Measurements from ENCODE around the gene SLC25A21. TPM values are rescaled to one million over a fixed set of nuclear protein-coding genes. Genes with fewer than 3 reads are reported as not detected.

SLC25A21 gene
- total RNA-seq, 2 donors from 2014 or later = 1.2 TPM; not detected in 1

DNA sequence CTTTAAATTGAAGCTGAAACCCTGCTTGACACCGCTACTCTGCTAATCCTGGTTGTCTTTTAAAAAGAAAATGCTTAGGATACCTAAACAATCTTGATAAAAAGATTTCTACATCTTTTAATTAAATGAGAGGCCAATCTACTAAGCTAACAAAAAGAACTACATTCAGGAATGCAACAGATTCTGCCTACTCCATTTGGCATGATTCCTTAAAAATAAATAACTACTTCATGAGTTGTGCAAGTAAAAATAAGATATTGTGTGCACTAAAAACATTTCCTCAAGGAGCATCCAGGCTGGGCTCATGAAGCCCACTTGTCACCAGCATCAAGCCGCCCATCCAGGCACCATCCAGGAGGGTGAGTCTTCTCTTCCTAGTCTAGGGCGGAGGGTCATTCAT, 313.3 kb downstream of the SLC25A21 start:
- H3K27ac ChIP-seq = no peak overlapping the region
- no peaks in the 10 kb centered on the region for H3K9me3 ChIP-seq
- no peaks in the 10 kb centered on the region for H3K27me3 ChIP-seq (replicated peaks; ENCODE audit: insufficient read depth)
- DNase-seq (ENCODE audit: low spot score) = no peak
- no peaks in the 10 kb centered on the region for H3K36me3 ChIP-seq
- ATAC-seq (ENCODE audit: insufficient number of reproducible peaks, low FRiP score, low read depth) = no peak
- no peak for TF ChIP-seq CTCF (IDR thresholded peaks at IDR 0.05)
- no peak overlapping the region for H3K4me3 ChIP-seq
- H3K4me1 ChIP-seq (ENCODE audit: control insufficient read depth in 1 of 2, low read depth in 2 of 2) = no peaks in the 10 kb centered on the region

DNA sequence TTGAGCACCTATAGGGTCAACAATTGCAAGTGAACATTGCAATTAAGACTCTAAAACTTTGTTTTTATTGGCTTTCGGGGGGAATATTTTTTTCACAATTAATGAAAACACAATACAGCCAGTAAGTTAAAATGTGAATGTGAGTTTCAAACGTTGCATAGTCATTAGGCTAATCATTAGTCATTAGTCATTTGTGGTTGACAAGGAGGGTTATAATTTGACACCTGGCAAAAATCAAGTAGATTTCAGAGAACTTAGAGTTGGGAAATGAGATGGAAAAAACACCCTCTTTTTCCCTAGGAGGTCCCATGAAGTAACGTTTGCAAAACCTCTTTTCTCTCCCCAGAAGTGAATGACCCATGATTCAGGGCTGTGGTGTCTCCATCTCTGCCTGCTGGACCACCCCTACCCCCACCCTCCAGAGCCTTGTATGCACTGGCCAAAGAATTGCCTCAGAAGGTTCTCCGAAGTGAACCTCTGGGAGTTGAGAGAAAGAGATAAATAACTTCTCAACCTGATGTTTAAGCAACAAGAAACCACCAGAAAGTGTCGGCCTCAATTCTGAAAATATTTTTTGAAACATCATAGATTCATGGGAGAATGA, 314.5 kb downstream of the SLC25A21 start:
- H3K27me3 ChIP-seq (replicated peaks; ENCODE audit: insufficient read depth) = no peaks in the 10 kb centered on the region
- ATAC-seq (ENCODE audit: insufficient number of reproducible peaks, low FRiP score, low read depth) = no peak
- no peak for DNase-seq (ENCODE audit: low spot score)
- no peaks in the 10 kb centered on the region for H3K9me3 ChIP-seq
- no peak for TF ChIP-seq CTCF (IDR thresholded peaks at IDR 0.05)
- no peaks in the 10 kb centered on the region for H3K4me1 ChIP-seq (ENCODE audit: control insufficient read depth in 1 of 2, low read depth in 2 of 2)
- H3K27ac ChIP-seq = no peak overlapping the region
- no peak overlapping the region for H3K4me3 ChIP-seq
- H3K36me3 ChIP-seq = no peaks in the 10 kb centered on the region

DNA sequence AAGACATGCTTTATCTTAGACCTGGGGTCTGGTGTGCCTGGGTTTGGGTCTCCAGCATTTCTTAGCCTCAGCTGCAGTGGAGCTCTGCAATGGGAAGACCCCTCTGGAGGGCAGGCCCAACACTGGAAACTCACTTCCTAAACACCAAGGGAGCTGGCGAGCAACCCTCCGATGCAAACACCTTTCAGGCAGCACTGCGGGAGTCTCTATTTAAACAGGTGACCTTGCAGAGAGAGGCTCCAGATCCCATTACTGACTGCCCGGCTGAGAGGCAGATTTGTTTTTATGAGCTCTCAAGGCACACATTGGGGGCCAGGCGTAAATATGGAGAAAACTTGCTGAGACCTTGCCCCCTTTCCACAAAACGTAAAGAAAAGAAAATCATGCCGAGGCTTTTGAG, 315.3 kb downstream of the SLC25A21 start:
- ATAC-seq (ENCODE audit: insufficient number of reproducible peaks, low FRiP score, low read depth) (no peak), DNase-seq (ENCODE audit: low spot score) (no peak)
- H3K9me3 ChIP-seq = no peaks in the 10 kb centered on the region
- H3K27me3 ChIP-seq (replicated peaks; ENCODE audit: insufficient read depth) = no peaks in the 10 kb centered on the region
- H3K36me3 ChIP-seq = no peaks in the 10 kb centered on the region
- H3K4me3 ChIP-seq = no peak overlapping the region
- no peak for TF ChIP-seq CTCF (IDR thresholded peaks at IDR 0.05)
- no peaks in the 10 kb centered on the region for H3K4me1 ChIP-seq (ENCODE audit: control insufficient read depth in 1 of 2, low read depth in 2 of 2)
- no peak overlapping the region for H3K27ac ChIP-seq

DNA sequence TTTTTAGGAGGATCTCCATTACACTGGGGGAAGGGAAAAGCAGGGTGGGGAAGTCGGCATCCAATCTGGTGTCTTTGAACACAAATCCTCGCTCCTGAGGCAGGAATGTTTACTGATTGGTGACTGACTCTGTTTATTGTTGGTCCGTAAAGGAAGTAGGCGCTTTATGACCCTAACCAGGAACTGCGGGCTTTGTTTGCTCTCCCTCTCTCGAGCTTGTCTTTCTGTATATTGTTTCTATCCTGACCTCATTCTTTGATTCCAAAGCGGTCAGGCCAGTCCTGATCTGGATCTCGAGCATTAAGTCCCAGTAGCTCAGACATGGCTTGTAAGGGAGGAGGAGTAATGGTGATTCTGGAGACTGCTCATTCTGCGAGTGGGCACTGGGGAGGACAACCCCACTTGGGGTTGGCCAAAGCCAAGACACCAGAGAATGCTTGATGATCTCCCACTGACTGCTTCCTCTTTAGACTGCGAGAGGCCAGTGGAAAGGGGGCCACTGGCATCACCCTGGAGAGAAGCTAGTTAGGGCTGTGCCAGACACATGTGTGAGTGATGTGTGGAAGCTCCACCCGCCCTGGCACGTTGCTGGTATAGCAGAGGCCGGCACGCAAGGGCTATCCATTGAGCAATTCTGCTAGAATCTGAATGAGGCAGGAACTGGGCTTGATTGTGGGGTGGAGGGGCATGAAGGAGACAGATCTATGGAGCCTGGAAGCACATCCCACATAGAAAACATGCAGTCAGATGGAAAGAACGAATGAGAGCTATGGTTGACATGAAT, 316.1 kb downstream of the SLC25A21 start:
- Histone ChIP-seq H3K4me3 (no peak overlapping the region), H3K27ac (no peak overlapping the region), H3K27me3 (replicated peaks; ENCODE audit: insufficient read depth) (no peaks in the 10 kb centered on the region), H3K4me1 (ENCODE audit: control insufficient read depth in 1 of 2, low read depth in 2 of 2) (no peaks in the 10 kb centered on the region), H3K36me3 (no peaks in the 10 kb centered on the region), H3K9me3 (no peaks in the 10 kb centered on the region)
- DNase-seq (ENCODE audit: low spot score) = no peak
- ATAC-seq (ENCODE audit: insufficient number of reproducible peaks, low FRiP score, low read depth) = no peak
- no peak for TF ChIP-seq CTCF (IDR thresholded peaks at IDR 0.05)

- H3K4me3 ChIP-seq = no peak overlapping the region
- no peak for DNase-seq (ENCODE audit: low spot score)
- H3K4me1 ChIP-seq (ENCODE audit: control insufficient read depth in 1 of 2, low read depth in 2 of 2) = no peaks in the 10 kb centered on the region
- H3K27me3 ChIP-seq (replicated peaks; ENCODE audit: insufficient read depth) = no peaks in the 10 kb centered on the region
- H3K9me3 ChIP-seq = no peaks in the 10 kb centered on the region
- H3K36me3 ChIP-seq = no peaks in the 10 kb centered on the region
- ATAC-seq (ENCODE audit: insufficient number of reproducible peaks, low FRiP score, low read depth) = no peak
- no peak for TF ChIP-seq CTCF (IDR thresholded peaks at IDR 0.05)
- H3K27ac ChIP-seq = no peak overlapping the region
These were observed 317.0 kb downstream of the SLC25A21 start for GRCh38 chr14:36855396-36855795.

All from thoracic aorta (tissue), 2 donors.